ENCODE results near the gene MRPL20. TPM values are rescaled to one million over a fixed set of nuclear protein-coding genes. Genes with fewer than 3 reads are reported as not detected.

MRPL20 gene
- total RNA-seq, 4 donors from 2014 or later: 34.3 to 114 (median 65.1) TPM

GRCh38 chr1:1366699-1367066 is 40.4 kb downstream of the MRPL20 start:
- Histone ChIP-seq H3K9me3 (no peaks in the 10 kb centered on the region), H3K27me3 (no peaks in the 10 kb centered on the region), H3K4me3 (no peak overlapping the region), H3K27ac (no peak overlapping the region), H3K36me3 (no peaks in the 10 kb centered on the region), H3K4me1 (peaks cover 0 to 3% of the 10 kb centered on the region in 2 donors)
- DNase-seq: no peak
- intact Hi-C loops (cut with DNase I; ENCODE audit: low total_unique reads): no loop called here
- no peak for TF ChIP-seq POLR2A (IDR thresholded peaks at IDR 0.05)
- TF ChIP-seq, protein P1, sequence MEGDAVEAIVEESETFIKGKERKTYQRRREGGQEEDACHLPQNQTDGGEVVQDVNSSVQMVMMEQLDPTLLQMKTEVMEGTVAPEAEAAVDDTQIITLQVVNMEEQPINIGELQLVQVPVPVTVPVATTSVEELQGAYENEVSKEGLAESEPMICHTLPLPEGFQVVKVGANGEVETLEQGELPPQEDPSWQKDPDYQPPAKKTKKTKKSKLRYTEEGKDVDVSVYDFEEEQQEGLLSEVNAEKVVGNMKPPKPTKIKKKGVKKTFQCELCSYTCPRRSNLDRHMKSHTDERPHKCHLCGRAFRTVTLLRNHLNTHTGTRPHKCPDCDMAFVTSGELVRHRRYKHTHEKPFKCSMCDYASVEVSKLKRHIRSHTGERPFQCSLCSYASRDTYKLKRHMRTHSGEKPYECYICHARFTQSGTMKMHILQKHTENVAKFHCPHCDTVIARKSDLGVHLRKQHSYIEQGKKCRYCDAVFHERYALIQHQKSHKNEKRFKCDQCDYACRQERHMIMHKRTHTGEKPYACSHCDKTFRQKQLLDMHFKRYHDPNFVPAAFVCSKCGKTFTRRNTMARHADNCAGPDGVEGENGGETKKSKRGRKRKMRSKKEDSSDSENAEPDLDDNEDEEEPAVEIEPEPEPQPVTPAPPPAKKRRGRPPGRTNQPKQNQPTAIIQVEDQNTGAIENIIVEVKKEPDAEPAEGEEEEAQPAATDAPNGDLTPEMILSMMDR (IDR thresholded peaks at IDR 0.05): no peak

- H3K4me3 ChIP-seq: no peak overlapping the region
- no peaks in the 10 kb centered on the region for H3K27me3 ChIP-seq
- no peak for DNase-seq
- no peak overlapping the region for H3K27ac ChIP-seq
- H3K9me3 ChIP-seq: no peaks in the 10 kb centered on the region
- no peaks in the 10 kb centered on the region for H3K36me3 ChIP-seq
- intact Hi-C loops (cut with DNase I; ENCODE audit: low total_unique reads): no loop called here
- no peaks in the 10 kb centered on the region for H3K4me1 ChIP-seq
- TF ChIP-seq, protein P1 (IDR thresholded peaks at IDR 0.05): no peak
- TF ChIP-seq POLR2A (IDR thresholded peaks at IDR 0.05): no peak
Observed at GRCh38 chr1:1365875-1366698, 41.0 kb downstream of the MRPL20 start.

- H3K9me3 ChIP-seq: no peaks in the 10 kb centered on the region
- no peak for DNase-seq
- no peaks in the 10 kb centered on the region for H3K4me1 ChIP-seq
- H3K27me3 ChIP-seq: no peaks in the 10 kb centered on the region
- H3K4me3 ChIP-seq: no peak overlapping the region
- intact Hi-C loops (cut with DNase I; ENCODE audit: low total_unique reads): no loop called here
- no peak overlapping the region for H3K27ac ChIP-seq
- TF ChIP-seq, protein P1 (IDR thresholded peaks at IDR 0.05): no peak
- TF ChIP-seq POLR2A (IDR thresholded peaks at IDR 0.05): no peak
- no peaks in the 10 kb centered on the region for H3K36me3 ChIP-seq
Observed at GRCh38 chr1:1364266-1364665, 42.8 kb downstream of the MRPL20 start.

DNA sequence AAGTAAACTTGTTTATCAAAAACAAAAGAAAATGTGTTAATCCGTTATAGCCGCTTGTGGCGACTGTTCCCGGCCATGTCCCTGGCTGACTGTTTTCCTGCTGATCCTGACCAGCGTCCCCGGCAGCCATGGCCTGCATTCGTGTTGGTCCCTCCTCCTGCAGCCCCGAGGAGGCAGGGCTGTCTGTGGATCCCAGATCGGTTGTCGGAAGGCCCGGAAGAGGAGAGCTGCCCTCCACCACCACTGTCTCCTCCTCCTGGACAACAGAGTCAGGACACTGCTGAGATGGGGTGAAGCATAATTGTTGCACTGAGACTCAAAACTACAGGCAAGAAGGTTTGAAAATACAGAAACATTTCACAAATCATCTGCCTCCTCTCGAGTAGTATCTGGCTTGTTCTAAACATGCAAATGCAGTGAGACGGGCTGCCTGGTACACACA is 45.1 kb downstream of the MRPL20 start:
- intact Hi-C loops (cut with DNase I; ENCODE audit: low total_unique reads): no loop called here
- DNase-seq: peak; percentile 56 to 71
- peak overlapping the region; percentile 96 for H3K27ac ChIP-seq
- no peaks in the 10 kb centered on the region for H3K27me3 ChIP-seq
- no peak for TF ChIP-seq POLR2A (IDR thresholded peaks at IDR 0.05)
- TF ChIP-seq, protein P1 (IDR thresholded peaks at IDR 0.05): peak in 1 of 4 experiments; percentile 33
- no peaks in the 10 kb centered on the region for H3K36me3 ChIP-seq
- H3K4me3 ChIP-seq: no peak overlapping the region
- H3K4me1 ChIP-seq: no peaks in the 10 kb centered on the region
- H3K9me3 ChIP-seq: no peaks in the 10 kb centered on the region

GRCh38 chr1:1361233-1361981 is 45.7 kb downstream of the MRPL20 start:
- H3K4me3 ChIP-seq: no peak overlapping the region
- peak overlapping the region; percentile 96 for H3K27ac ChIP-seq
- TF ChIP-seq POLR2A (IDR thresholded peaks at IDR 0.05): no peak
- TF ChIP-seq, protein P1 (IDR thresholded peaks at IDR 0.05): no peak
- no peaks in the 10 kb centered on the region for H3K36me3 ChIP-seq
- H3K9me3 ChIP-seq: no peaks in the 10 kb centered on the region
- intact Hi-C loops (cut with DNase I; ENCODE audit: low total_unique reads): no loop called here
- no peaks in the 10 kb centered on the region for H3K27me3 ChIP-seq
- DNase-seq: peak; percentile 24 to 27
- H3K4me1 ChIP-seq: peaks cover 0 to 5% of the 10 kb centered on the region in 2 donors
